BJ (cell line): ENCODE results near the gene USP6NL. TPM values are rescaled to one million over a fixed set of nuclear protein-coding genes. Genes with fewer than 3 reads are reported as not detected.

Experiments used
- CTCF ChIA-PET: fragments of 350-600 bp; formaldehyde crosslinking; extraction: SDS; loops from one replicate; lab custom pipeline; 2021; ENCODE audit warnings: antibody characterized with exemption, inconsistent platforms; lab: Yijun Ruan, JAX
- POLR2A ChIA-PET: fragments of 300-600 bp; sonication (Branson Sonifier 250); formaldehyde crosslinking; extraction: SDS; loops from one replicate; lab custom pipeline; 2021; ENCODE audit warnings: antibody characterized with exemption; lab: Charles Lee
- DNase-seq: peaks from one replicate; pipeline ENCODE4 v3.0.0-alpha.2; 2011; ENCODE audit warnings: low read depth
- H3K27me3 ChIP-seq: 2 replicates; pipeline ENCODE4 v1.6.0; 2011; ENCODE audit warnings: low read length; ENCODE audit not compliant: control insufficient read depth, insufficient read depth
- H3K36me3 ChIP-seq: 2 replicates; pipeline ENCODE4 v1.5.1; 2011; ENCODE audit warnings: low read length; ENCODE audit not compliant: control insufficient read depth, insufficient read depth
- H3K4me3 ChIP-seq: 2 replicates; pipeline ENCODE4 v1.5.1; 2011; ENCODE audit warnings: low read depth, mild to moderate bottlenecking, control low read depth, low read length
- CTCF ChIP-seq: IDR thresholded peaks from 2 replicates; pipeline ENCODE4 v1.5.1; 2011; ENCODE audit warnings: low read depth, mild to moderate bottlenecking, control low read depth, inconsistent platforms, low read length, moderate library complexity; ENCODE audit not compliant: insufficient read depth
- polyA plus RNA-seq: library from polyadenylated mRNA; depleted of rRNA; stranded (reverse); fragments of >200 nt; gene quantifications from 2 replicates; pipeline ENCODE4 v1.2.3, GENCODE V29; 2011

USP6NL gene
- polyA plus RNA-seq, 1 experiment = 7.7 TPM

- ChIA-PET POLR2A (no interaction called here), CTCF (interaction anchor here (0.5 kb wide), 1 partner anchor 24 kb away, joined by 3 read pairs; no protein-coding TSS in a partner anchor)
- DNase-seq = no peak
- TF ChIP-seq CTCF = no peak
- no peaks in the 10 kb centered on the region for H3K27me3 ChIP-seq
- H3K36me3 ChIP-seq = no peaks in the 10 kb centered on the region
- no peak overlapping the region for H3K4me3 ChIP-seq
These were observed 53.5 kb downstream of the USP6NL start for GRCh38 chr10:11557967-11558366.

GRCh38 chr10:11557513-11557912, 53.9 kb downstream of the USP6NL start:
- CTCF ChIA-PET = interaction anchor here (0.5 kb wide), 1 partner anchor 25 kb away, joined by 3 read pairs; no protein-coding TSS in a partner anchor
- DNase-seq = no peak
- no peak for TF ChIP-seq CTCF
- Histone ChIP-seq H3K36me3 (no peaks in the 10 kb centered on the region), H3K27me3 (no peaks in the 10 kb centered on the region), H3K4me3 (no peak overlapping the region)
- POLR2A ChIA-PET = no interaction called here

DNA sequence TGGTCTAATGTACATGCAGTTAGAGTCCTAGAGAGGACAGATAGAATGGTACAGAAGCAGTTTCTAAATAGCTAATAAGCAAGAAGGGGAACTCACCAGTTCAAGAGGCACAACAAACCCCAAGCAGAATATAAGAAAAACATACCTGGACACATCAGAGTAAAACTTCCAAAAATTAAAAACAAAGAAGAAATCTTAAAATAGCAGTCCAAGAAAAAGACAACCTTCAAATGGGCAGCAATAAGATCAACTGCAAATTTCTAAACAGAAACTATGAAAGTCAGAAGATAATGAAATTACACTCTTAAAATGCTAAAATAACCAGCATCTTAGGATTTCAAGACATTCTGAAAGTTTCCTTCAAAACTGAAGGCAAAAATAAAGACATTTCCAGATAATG, 55.9 kb downstream of the USP6NL start:
- ChIA-PET POLR2A (no interaction called here), CTCF (no interaction called here)

DNA sequence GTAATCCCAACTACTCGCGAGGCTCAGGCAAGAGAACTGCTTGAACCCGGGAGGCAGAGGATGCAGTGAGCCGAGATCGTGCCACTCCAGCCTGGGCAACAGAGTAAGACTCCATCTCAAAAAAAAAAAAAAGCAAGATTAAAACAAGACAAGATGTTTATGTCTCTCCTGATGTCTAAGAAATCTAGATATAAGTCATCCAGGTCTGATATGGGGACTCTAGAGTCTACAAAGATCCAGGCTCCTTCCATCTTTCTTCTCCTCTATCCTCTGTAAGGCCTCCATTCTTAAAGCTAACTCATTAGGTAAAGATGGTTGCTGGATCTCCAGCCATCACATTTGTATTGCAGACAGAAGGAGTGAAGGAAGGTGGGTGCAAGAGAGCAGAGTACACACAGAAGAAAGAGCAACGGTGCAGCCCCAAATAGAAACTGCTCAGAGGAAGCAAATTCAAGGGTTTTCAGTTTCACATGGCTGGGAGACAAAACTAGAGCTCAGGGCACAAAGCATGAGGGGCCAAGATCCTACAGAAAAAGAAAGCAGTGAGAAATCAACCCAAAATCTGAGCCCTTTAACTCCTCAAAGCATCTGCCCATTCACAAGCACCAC, 57.6 kb downstream of the USP6NL start:
- POLR2A ChIA-PET = no interaction called here
- DNase-seq = no peak

More for the DNA sequence above, 55.9 kb downstream of the USP6NL start:
- no peaks in the 10 kb centered on the region for H3K36me3 ChIP-seq
- TF ChIP-seq CTCF = no peak
- H3K27me3 ChIP-seq = no peaks in the 10 kb centered on the region
- DNase-seq = no peak
- H3K4me3 ChIP-seq = no peak overlapping the region

More for the DNA sequence above, 57.6 kb downstream of the USP6NL start:
- TF ChIP-seq CTCF = no peak
- CTCF ChIA-PET = interaction anchor here (1.3 kb wide), 1 partner anchor 14 kb away, joined by 3 read pairs; no protein-coding TSS in a partner anchor
- Histone ChIP-seq H3K27me3 (no peaks in the 10 kb centered on the region), H3K4me3 (no peak overlapping the region), H3K36me3 (no peaks in the 10 kb centered on the region)
